Measurements from ENCODE around the gene SLC49A3. TPM values are rescaled to one million over a fixed set of nuclear protein-coding genes. Genes with fewer than 3 reads are reported as not detected.

SLC49A3 gene
- total RNA-seq, 1 experiment from 2014 or later = 5.5 TPM

DNA sequence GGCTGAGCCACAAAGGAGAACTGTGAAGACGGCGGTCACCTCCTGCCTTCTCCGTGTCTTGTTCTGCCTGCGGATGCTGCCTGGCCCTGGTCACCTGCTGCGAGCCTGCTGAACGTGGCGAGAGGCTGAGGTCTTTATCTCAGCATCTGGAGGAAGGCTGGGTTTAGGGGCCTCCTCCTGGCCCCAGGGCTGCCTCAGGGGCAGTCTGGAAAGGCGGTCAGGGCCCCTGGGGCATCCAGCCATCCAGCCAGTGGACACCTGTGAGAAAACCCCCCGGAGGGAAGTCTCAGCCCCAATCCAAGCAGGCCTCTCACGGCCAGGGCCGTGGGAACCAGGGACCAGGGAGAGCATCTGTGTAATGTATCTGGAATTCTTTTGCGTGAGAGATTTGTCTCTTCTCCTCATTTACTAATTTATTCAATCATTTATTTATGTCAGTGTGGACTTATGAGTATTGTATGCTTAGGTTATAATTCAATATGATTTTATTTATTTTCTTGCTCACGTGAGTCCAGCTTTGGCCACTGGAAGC lies 52.3 kb downstream of the SLC49A3 start:
- no peak overlapping the region for H3K4me2 ChIP-seq (ENCODE audit: low read length)
- H2AFZ ChIP-seq (ENCODE audit: low read depth, low read length, poor library complexity, severe bottlenecking) = no peak overlapping the region
- ChIA-PET CTCF (no interaction called here), POLR2A (no interaction called here), RAD21 (ENCODE audit: low non-redundant PET in 1 of 2, low total read pairs in 2 of 2, uncharacterized antibody in 2 of 2, unreplicated experiment in 2 of 2) (no interaction called here)
- no peaks in the 10 kb centered on the region for H4K20me1 ChIP-seq (ENCODE audit: insufficient read depth)
- H3K79me2 ChIP-seq (ENCODE audit: insufficient read depth, low read length) = no peaks in the 10 kb centered on the region
- H3K4me1 ChIP-seq (ENCODE audit: control insufficient read depth in 1 of 2, insufficient read depth in 2 of 2, low read length in 2 of 2) = no peaks in the 10 kb centered on the region
- H3K27me3 ChIP-seq (ENCODE audit: insufficient read depth, low read length) = no peaks in the 10 kb centered on the region
- H3K27ac ChIP-seq (ENCODE audit: low read depth, low read length) = no peak overlapping the region
- H3K9me3 ChIP-seq (ENCODE audit: control insufficient read depth in 1 of 2, insufficient read depth in 1 of 2, low read depth in 1 of 2, low read length in 2 of 2) = no peaks in the 10 kb centered on the region; a peak in 1 of 4 replicates
- no peaks in the 10 kb centered on the region for H3K36me3 ChIP-seq (ENCODE audit: control insufficient read depth in 1 of 2, insufficient read depth in 2 of 2, low read length in 2 of 2)
- H3K4me3 ChIP-seq (replicated peaks in 1 of 2; ENCODE audit: low read depth in 1 of 2, low read length in 2 of 2) = no peak overlapping the region
- no TSS peak for BruUV-seq (replicated peaks)
- ATAC-seq (no peak), DNase-seq (ENCODE audit: low read depth, low spot score) (no peak)
- H3K9ac ChIP-seq (ENCODE audit: low read length) = no peak overlapping the region
- no peaks in the 10 kb centered on the region for H3K9me2 ChIP-seq (ENCODE audit: insufficient read depth)
- intact Hi-C loops (cut with micrococcal nuclease) = no loop called here
- TF ChIP-seq CBX3 (IDR thresholded peaks at IDR 0.05; ENCODE audit: low read depth) = no peak
- TF ChIP-seq, protein P1, sequence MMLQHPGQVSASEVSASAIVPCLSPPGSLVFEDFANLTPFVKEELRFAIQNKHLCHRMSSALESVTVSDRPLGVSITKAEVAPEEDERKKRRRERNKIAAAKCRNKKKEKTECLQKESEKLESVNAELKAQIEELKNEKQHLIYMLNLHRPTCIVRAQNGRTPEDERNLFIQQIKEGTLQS (IDR thresholded peaks at IDR 0.05) = no peak
- no peak for TF ChIP-seq POLR2AphosphoS5 (IDR thresholded peaks at IDR 0.05; ENCODE audit: low read depth, low read length)
- no peak for TF ChIP-seq TCF7L2 (IDR thresholded peaks at IDR 0.05; ENCODE audit: borderline replicate concordance, extremely low read depth, insufficient read depth, insufficient read length)
- no peak for TF ChIP-seq RAD21 (IDR thresholded peaks at IDR 0.05; ENCODE audit: low read depth)
- no peak for TF ChIP-seq POLR2A (IDR thresholded peaks at IDR 0.05; ENCODE audit: borderline replicate concordance, extremely low read depth, insufficient read depth, insufficient read length)
- no peak for TF ChIP-seq SP1 (IDR thresholded peaks at IDR 0.05; ENCODE audit: low read depth)
- TF ChIP-seq, protein P2, sequence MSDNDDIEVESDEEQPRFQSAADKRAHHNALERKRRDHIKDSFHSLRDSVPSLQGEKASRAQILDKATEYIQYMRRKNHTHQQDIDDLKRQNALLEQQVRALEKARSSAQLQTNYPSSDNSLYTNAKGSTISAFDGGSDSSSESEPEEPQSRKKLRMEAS (IDR thresholded peaks at IDR 0.05) = no peak
- TF ChIP-seq, protein P3, sequence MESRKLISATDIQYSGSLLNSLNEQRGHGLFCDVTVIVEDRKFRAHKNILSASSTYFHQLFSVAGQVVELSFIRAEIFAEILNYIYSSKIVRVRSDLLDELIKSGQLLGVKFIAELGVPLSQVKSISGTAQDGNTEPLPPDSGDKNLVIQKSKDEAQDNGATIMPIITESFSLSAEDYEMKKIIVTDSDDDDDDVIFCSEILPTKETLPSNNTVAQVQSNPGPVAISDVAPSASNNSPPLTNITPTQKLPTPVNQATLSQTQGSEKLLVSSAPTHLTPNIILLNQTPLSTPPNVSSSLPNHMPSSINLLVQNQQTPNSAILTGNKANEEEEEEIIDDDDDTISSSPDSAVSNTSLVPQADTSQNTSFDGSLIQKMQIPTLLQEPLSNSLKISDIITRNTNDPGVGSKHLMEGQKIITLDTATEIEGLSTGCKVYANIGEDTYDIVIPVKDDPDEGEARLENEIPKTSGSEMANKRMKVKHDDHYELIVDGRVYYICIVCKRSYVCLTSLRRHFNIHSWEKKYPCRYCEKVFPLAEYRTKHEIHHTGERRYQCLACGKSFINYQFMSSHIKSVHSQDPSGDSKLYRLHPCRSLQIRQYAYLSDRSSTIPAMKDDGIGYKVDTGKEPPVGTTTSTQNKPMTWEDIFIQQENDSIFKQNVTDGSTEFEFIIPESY (IDR thresholded peaks at IDR 0.05; ENCODE audit: extremely low read depth, insufficient replicate concordance, low read length) = no peak
- TF ChIP-seq ELF1 (IDR thresholded peaks at IDR 0.05; ENCODE audit: borderline replicate concordance, low read depth) = no peak
- TF ChIP-seq, protein P4, sequence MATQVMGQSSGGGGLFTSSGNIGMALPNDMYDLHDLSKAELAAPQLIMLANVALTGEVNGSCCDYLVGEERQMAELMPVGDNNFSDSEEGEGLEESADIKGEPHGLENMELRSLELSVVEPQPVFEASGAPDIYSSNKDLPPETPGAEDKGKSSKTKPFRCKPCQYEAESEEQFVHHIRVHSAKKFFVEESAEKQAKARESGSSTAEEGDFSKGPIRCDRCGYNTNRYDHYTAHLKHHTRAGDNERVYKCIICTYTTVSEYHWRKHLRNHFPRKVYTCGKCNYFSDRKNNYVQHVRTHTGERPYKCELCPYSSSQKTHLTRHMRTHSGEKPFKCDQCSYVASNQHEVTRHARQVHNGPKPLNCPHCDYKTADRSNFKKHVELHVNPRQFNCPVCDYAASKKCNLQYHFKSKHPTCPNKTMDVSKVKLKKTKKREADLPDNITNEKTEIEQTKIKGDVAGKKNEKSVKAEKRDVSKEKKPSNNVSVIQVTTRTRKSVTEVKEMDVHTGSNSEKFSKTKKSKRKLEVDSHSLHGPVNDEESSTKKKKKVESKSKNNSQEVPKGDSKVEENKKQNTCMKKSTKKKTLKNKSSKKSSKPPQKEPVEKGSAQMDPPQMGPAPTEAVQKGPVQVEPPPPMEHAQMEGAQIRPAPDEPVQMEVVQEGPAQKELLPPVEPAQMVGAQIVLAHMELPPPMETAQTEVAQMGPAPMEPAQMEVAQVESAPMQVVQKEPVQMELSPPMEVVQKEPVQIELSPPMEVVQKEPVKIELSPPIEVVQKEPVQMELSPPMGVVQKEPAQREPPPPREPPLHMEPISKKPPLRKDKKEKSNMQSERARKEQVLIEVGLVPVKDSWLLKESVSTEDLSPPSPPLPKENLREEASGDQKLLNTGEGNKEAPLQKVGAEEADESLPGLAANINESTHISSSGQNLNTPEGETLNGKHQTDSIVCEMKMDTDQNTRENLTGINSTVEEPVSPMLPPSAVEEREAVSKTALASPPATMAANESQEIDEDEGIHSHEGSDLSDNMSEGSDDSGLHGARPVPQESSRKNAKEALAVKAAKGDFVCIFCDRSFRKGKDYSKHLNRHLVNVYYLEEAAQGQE (IDR thresholded peaks at IDR 0.05; ENCODE audit: low read depth) = no peak
- no peak for TF ChIP-seq EZH2phosphoT487 (IDR thresholded peaks at IDR 0.05; ENCODE audit: borderline replicate concordance)
- TF ChIP-seq, protein P5, sequence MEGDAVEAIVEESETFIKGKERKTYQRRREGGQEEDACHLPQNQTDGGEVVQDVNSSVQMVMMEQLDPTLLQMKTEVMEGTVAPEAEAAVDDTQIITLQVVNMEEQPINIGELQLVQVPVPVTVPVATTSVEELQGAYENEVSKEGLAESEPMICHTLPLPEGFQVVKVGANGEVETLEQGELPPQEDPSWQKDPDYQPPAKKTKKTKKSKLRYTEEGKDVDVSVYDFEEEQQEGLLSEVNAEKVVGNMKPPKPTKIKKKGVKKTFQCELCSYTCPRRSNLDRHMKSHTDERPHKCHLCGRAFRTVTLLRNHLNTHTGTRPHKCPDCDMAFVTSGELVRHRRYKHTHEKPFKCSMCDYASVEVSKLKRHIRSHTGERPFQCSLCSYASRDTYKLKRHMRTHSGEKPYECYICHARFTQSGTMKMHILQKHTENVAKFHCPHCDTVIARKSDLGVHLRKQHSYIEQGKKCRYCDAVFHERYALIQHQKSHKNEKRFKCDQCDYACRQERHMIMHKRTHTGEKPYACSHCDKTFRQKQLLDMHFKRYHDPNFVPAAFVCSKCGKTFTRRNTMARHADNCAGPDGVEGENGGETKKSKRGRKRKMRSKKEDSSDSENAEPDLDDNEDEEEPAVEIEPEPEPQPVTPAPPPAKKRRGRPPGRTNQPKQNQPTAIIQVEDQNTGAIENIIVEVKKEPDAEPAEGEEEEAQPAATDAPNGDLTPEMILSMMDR (IDR thresholded peaks at IDR 0.05 in 2 of 3, conservative IDR thresholded peaks at IDR 0.05 in 1 of 3; ENCODE audit: borderline replicate concordance in 1 of 3, insufficient read depth in 1 of 3, low read depth in 2 of 3, low read length in 2 of 3) = no peak
- no peak for TF ChIP-seq ZFX (IDR thresholded peaks at IDR 0.05)
- TF ChIP-seq FOSL1 (IDR thresholded peaks at IDR 0.05; ENCODE audit: low read depth) = no peak
- no peak for TF ChIP-seq ZNF274 (IDR thresholded peaks at IDR 0.05; ENCODE audit: low read depth, low read length)
- TF ChIP-seq SIN3A (IDR thresholded peaks at IDR 0.05; ENCODE audit: low read depth) = no peak

All from HCT116 (cell line).